ENCODE results near the gene C1QBP.

Gene C1QBP

GRCh38 chr17:5438716-5439445 lies at the start of gene C1QBP:
C1QBP (minus strand) TSS chr17:5439155; CDS start chr17:5439073, 82 bp downstream.
- peak; percentile 94 for DNase-seq
- Mint-ChIP-seq H3K27me3 (no peaks in the 10 kb centered on the region), H3K4me1 (peaks cover 43% of the 10 kb centered on the region), H3K36me3 (peaks cover 38% of the 10 kb centered on the region), H3K9me3 (no peaks in the 10 kb centered on the region), H3K4me3 (peak within 1 kb of the TSS; percentile 82), H3K27ac (peak within 1 kb of the TSS; percentile 90)
- CTCF ChIA-PET = interaction anchor here (0.7 to 2.9 kb wide), 22 partner anchors 7 to 190 kb away, joined by 3 to 11 read pairs (median 4); partner anchors contain the start of genes DHX33, NUP88 and RPAIN

GRCh38 chr17:5488752-5489151 lies 49.8 kb upstream of the C1QBP start:
- Mint-ChIP-seq H3K4me1 (peaks cover 45% of the 10 kb centered on the region), H3K27me3 (no peaks in the 10 kb centered on the region), H3K4me3 (no peak overlapping the region), H3K9me3 (peaks cover 4% of the 10 kb centered on the region), H3K36me3 (peaks cover 58% of the 10 kb centered on the region), H3K27ac (no peak overlapping the region)
- DNase-seq = no peak
- CTCF ChIA-PET = interaction anchor here (0.7 kb wide), 1 partner anchor 26 kb away, joined by 3 read pairs; no protein-coding TSS in a partner anchor

- peak within 1 kb of the TSS; percentile 94 for H3K4me3 Mint-ChIP-seq
- peaks cover 67% of the 10 kb centered on the region for H3K36me3 Mint-ChIP-seq
- CTCF ChIA-PET = interaction anchor here (0.7 kb wide), 1 partner anchor 17 kb away, joined by 3 read pairs; no protein-coding TSS in a partner anchor
- H3K9me3 Mint-ChIP-seq = no peaks in the 10 kb centered on the region
- H3K4me1 Mint-ChIP-seq = peaks cover 54% of the 10 kb centered on the region
- H3K27me3 Mint-ChIP-seq = no peaks in the 10 kb centered on the region
- peak within 1 kb of the TSS; percentile 99 for H3K27ac Mint-ChIP-seq
- peak; percentile 99 for DNase-seq
Observed at GRCh38 chr17:5486206-5487124, 47.5 kb upstream of the C1QBP start, which contains the start of gene MIS12. MIS12 (plus strand) TSS chr17:5486566; CDS start chr17:5488863, 2,297 bp downstream.

- Mint-ChIP-seq H3K4me1 (peaks cover 54% of the 10 kb centered on the region), H3K4me3 (peak within 1 kb of the TSS; percentile 94), H3K27ac (peak within 1 kb of the TSS; percentile 99), H3K27me3 (no peaks in the 10 kb centered on the region), H3K36me3 (peaks cover 67% of the 10 kb centered on the region), H3K9me3 (no peaks in the 10 kb centered on the region)
- CTCF ChIA-PET = interaction anchor here (0.7 kb wide), 1 partner anchor 16 kb away, joined by 3 read pairs; no protein-coding TSS in a partner anchor
- no peak for DNase-seq
Observed at GRCh38 chr17:5485270-5486205, 46.6 kb upstream of the C1QBP start, which contains the start of gene DERL2. DERL2 (minus strand) TSS chr17:5486178; CDS start chr17:5486161, 17 bp downstream.

GRCh38 chr17:5481451-5481850 lies 42.5 kb upstream of the C1QBP start:
- no peak overlapping the region for H3K4me3 Mint-ChIP-seq
- no peak for DNase-seq
- no peaks in the 10 kb centered on the region for H3K27me3 Mint-ChIP-seq
- H3K36me3 Mint-ChIP-seq = peaks cover 65% of the 10 kb centered on the region
- CTCF ChIA-PET = no interaction called here
- peaks cover 32% of the 10 kb centered on the region for H3K4me1 Mint-ChIP-seq
- no peak overlapping the region for H3K27ac Mint-ChIP-seq
- no peaks in the 10 kb centered on the region for H3K9me3 Mint-ChIP-seq

- CTCF ChIA-PET = no interaction called here
- Mint-ChIP-seq H3K9me3 (no peaks in the 10 kb centered on the region), H3K36me3 (peaks cover 67% of the 10 kb centered on the region), H3K27ac (no peak overlapping the region), H3K27me3 (no peaks in the 10 kb centered on the region), H3K4me1 (peaks cover 32% of the 10 kb centered on the region), H3K4me3 (no peak overlapping the region)
- DNase-seq = no peak
Observed at GRCh38 chr17:5480962-5481361, 42.0 kb upstream of the C1QBP start.

- no peak overlapping the region for H3K4me3 Mint-ChIP-seq
Observed at GRCh38 chr17:5478992-5479391, 40.0 kb upstream of the C1QBP start.

GRCh38 chr17:5473906-5474305 lies 35.0 kb upstream of the C1QBP start:
- H3K27ac Mint-ChIP-seq = no peak overlapping the region
- no peak for DNase-seq
- H3K36me3 Mint-ChIP-seq = peaks cover 51% of the 10 kb centered on the region
- H3K27me3 Mint-ChIP-seq = no peaks in the 10 kb centered on the region
- no peaks in the 10 kb centered on the region for H3K9me3 Mint-ChIP-seq
- H3K4me3 Mint-ChIP-seq = no peak overlapping the region
- peaks cover 11% of the 10 kb centered on the region for H3K4me1 Mint-ChIP-seq
- CTCF ChIA-PET = no interaction called here

More at GRCh38 chr17:5478992-5479391, 40.0 kb upstream of the C1QBP start:
- Mint-ChIP-seq H3K27ac (no peak overlapping the region), H3K27me3 (no peaks in the 10 kb centered on the region), H3K36me3 (peaks cover 72% of the 10 kb centered on the region), H3K4me1 (peaks cover 12% of the 10 kb centered on the region), H3K9me3 (no peaks in the 10 kb centered on the region)
- DNase-seq = no peak
- CTCF ChIA-PET = no interaction called here

- no peak overlapping the region for H3K4me3 Mint-ChIP-seq
- H3K9me3 Mint-ChIP-seq = no peaks in the 10 kb centered on the region
- no peaks in the 10 kb centered on the region for H3K27me3 Mint-ChIP-seq
- peaks cover 41% of the 10 kb centered on the region for H3K36me3 Mint-ChIP-seq
- CTCF ChIA-PET = no interaction called here
- DNase-seq = no peak
- no peak overlapping the region for H3K27ac Mint-ChIP-seq
- peaks cover 17% of the 10 kb centered on the region for H3K4me1 Mint-ChIP-seq
Observed at GRCh38 chr17:5472511-5472910, 33.6 kb upstream of the C1QBP start.

- Mint-ChIP-seq H3K9me3 (no peaks in the 10 kb centered on the region), H3K27ac (peak overlapping the region; percentile 38), H3K4me1 (peaks cover 43% of the 10 kb centered on the region), H3K27me3 (no peaks in the 10 kb centered on the region), H3K4me3 (peak overlapping the region; percentile 84), H3K36me3 (peaks cover 22% of the 10 kb centered on the region)
- CTCF ChIA-PET = interaction anchor here (1.2 kb wide), 1 partner anchor 29 kb away, joined by 3 read pairs; the partner anchor contains the start of gene C1QBP
- no peak for DNase-seq
Observed at GRCh38 chr17:5468075-5468473, 29.1 kb upstream of the C1QBP start.

- no peak for DNase-seq
- Mint-ChIP-seq H3K4me3 (peak overlapping the region; percentile 84), H3K9me3 (no peaks in the 10 kb centered on the region), H3K36me3 (peaks cover 21% of the 10 kb centered on the region), H3K27ac (no peak overlapping the region), H3K4me1 (peaks cover 43% of the 10 kb centered on the region), H3K27me3 (no peaks in the 10 kb centered on the region)
- CTCF ChIA-PET = no interaction called here
Observed at GRCh38 chr17:5467416-5467815, 28.5 kb upstream of the C1QBP start.

- H3K27ac Mint-ChIP-seq = no peak overlapping the region
- peaks cover 43% of the 10 kb centered on the region for H3K4me1 Mint-ChIP-seq
- H3K4me3 Mint-ChIP-seq = no peak overlapping the region
- no peaks in the 10 kb centered on the region for H3K9me3 Mint-ChIP-seq
- peaks cover 17% of the 10 kb centered on the region for H3K36me3 Mint-ChIP-seq
- CTCF ChIA-PET = interaction anchor here (0.9 to 1.1 kb wide), 2 partner anchors 26 to 27 kb away, joined by 3 read pairs; no protein-coding TSS in a partner anchor
- DNase-seq = no peak
- H3K27me3 Mint-ChIP-seq = no peaks in the 10 kb centered on the region
Observed at GRCh38 chr17:5466295-5466694, 27.3 kb upstream of the C1QBP start.

GRCh38 chr17:5464717-5465507 lies 26.0 kb upstream of the C1QBP start:
- H3K27me3 Mint-ChIP-seq = no peaks in the 10 kb centered on the region
- CTCF ChIA-PET = no interaction called here
- no peaks in the 10 kb centered on the region for H3K9me3 Mint-ChIP-seq
- peaks cover 40% of the 10 kb centered on the region for H3K4me1 Mint-ChIP-seq
- peaks cover 27% of the 10 kb centered on the region for H3K36me3 Mint-ChIP-seq
- H3K27ac Mint-ChIP-seq = no peak overlapping the region
- DNase-seq = no peak
- no peak overlapping the region for H3K4me3 Mint-ChIP-seq

Data from activated naive CD4-positive, alpha-beta T cell treated with anti-CD3 and anti-CD28 coated beads, Interleukin-2, amount 10 ng/mL, durations not matched to agents 7 days and 5 days (primary cell).